ENCODE data around the gene RARS1.
A peak's percentile ranks its signal among the peaks of the same experiment; 100 is the strongest.
"Not testable (repeated sequence)": the region's sequence is repeated elsewhere in the genome, so short reads cannot be mapped to it uniquely, and the experiment has no call there.

The RARS1 gene

DNA sequence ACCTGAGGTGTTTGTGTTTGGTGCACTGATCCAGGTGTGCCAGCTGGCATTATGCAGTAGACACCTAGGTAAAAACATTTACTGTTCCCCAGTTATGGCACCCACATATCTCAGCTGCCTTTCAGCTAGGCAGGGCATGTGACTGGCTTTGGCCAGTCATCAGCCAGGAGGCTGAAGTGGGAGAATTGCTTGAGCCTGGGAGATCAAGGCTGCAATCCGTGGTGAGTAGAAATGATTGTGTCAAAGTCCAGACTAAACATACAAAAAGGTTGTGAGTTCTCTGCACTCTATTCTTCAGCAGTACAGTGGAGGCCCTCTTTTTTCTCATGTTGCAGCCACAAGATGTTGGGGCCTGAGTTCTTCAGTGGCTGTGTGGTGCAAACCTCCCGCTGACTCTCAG lies 39.6 kb downstream of the RARS1 start:
- H3K4me3 ChIP-seq (ENCODE audit: low read length), result no peak overlapping the region
- TF ChIP-seq ZNF274 (IDR thresholded peaks at IDR 0.05; ENCODE audit: low read depth, low read length), result no peak

DNA sequence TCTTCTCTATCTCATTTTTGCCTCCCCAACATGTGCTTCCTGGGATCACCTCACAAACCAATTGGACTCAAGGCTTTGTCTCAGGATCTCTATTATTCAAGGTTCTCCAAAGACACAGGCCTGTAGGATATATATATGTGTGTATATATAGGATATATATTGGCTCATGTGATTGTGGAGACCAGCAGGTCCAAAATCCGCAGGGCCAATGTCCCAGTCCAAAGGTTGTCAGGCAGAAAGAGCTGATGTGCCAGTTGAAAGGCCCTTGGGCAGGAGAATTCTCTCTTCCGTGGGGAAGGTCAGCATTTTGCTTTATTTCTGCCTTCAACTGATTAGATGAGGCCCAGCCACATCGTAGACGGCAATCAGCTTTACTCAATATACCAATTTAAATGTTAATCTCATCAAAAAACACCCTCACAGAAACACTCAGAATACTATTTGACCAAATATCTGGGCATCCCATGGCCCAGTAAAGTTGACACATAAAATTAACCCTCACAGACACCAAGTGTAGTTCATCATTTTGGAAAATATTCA lies 41.6 kb downstream of the RARS1 start:
- no peak overlapping the region for H3K4me3 ChIP-seq (ENCODE audit: low read length)
- TF ChIP-seq ZNF274 (IDR thresholded peaks at IDR 0.05; ENCODE audit: low read depth, low read length), result no peak

DNA sequence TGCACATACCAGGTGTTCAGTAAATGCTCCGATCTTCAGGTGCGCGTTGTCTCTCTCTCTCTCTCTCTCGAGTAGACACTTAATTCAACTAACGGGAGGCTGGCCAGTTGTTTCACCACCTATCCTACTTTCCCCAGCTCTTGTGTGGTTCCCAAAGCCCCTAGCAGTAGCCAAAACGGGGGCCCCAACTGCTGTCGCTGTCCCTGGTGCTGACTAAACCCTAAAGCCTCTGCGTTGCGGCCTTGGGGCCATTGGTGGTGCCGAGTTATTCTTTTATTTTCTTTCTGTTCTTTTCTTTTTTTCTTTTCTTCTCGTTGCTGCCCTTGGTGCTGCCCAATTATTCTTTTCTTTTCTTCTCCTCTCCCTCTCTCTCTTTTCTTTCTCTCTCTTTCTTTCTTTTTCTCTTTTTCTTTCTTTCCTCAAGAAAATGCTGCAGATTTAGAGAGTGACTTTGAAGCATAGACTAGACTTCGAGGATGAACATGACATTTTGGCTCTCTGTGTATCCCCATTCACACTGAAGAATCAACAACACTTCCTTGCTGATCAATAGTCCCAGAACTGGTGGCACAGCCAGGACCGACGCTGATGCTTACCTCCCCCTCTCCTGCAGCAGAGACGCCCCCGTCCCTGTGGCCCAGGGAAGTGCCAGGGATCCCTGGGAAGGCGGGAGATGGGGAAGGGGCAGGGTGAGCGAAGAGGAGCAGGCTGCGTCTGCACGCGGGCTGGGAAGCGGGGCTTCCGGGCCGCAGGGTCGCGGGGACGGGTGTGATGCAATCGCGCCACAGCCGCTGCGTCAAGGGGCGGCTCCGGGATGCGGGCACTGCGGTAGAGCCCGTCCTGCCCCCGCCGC lies 42.5 kb downstream of the RARS1 start, which contains the start of gene FBLL1:
Gene FBLL1 (plus strand): TSS at position 785 of the 853 bp plus-strand sequence. CDS start 200 bp downstream, outside the sequence.
- TF ChIP-seq ZNF274 (IDR thresholded peaks at IDR 0.05; ENCODE audit: low read depth, low read length), result no peak
- H3K4me3 ChIP-seq (ENCODE audit: low read length), result peak within 1 kb of the TSS; percentile 42; the same call in 1 of the 2 replicates

DNA sequence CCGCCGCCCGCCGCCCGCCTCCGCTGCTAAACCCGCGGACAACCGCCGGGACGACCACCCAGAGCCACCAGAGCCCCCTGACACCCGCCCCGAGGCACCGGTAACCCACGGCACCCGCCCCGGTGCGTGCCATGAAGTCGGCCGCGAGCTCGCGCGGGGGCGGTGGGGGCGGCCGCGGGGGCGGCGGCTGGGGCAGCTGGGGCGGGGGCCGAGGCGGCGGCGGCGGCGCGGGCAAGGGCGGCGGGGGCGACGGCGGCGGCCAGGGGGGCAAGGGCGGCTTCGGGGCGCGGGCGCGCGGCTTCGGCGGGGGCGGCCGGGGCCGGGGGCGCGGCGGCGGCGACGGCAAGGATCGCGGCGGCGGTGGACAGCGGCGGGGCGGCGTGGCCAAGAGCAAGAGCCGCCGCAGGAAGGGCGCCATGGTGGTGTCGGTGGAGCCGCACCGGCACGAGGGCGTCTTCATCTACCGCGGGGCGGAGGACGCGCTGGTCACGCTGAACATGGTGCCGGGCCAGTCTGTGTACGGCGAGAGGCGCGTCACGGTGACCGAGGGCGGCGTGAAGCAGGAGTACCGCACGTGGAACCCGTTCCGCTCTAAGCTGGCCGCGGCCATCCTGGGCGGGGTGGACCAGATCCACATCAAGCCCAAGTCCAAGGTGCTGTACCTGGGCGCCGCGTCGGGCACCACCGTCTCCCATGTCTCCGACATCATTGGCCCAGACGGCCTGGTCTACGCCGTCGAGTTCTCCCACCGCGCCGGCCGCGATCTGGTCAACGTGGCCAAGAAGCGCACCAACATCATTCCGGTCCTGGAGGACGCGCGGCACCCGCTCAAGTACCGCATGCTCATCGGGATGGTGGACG lies 43.3 kb downstream of the RARS1 start:
- TF ChIP-seq ZNF274 (IDR thresholded peaks at IDR 0.05; ENCODE audit: low read depth, low read length), result no peak
- no peak overlapping the region for H3K4me3 ChIP-seq (ENCODE audit: low read length)

DNA sequence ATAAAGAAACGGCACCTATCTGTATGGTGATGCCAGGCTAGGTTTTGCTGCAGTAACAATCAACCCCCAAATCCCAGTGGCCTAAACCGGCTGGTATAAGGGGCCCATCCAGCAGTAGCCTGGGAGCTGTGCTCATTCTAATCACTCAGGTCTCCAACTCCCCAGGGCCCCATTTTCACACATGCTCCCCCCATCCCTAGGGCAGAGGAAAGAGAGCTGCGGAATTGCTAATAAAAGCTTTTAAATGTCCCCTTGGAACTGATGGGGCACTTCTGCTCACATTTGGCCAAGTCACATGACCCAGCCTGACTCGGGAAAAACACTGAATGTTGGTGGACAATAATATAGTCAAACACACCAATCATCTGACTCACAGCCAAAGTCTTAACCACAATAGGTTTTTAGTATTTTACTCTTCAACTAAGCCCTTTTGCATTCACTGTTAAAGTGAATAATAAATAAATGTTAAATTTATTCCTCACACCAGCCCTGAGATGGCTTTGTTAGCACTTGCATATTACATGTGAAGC lies 44.4 kb downstream of the RARS1 start:
- H3K4me3 ChIP-seq (ENCODE audit: low read length), result no peak overlapping the region

DNA sequence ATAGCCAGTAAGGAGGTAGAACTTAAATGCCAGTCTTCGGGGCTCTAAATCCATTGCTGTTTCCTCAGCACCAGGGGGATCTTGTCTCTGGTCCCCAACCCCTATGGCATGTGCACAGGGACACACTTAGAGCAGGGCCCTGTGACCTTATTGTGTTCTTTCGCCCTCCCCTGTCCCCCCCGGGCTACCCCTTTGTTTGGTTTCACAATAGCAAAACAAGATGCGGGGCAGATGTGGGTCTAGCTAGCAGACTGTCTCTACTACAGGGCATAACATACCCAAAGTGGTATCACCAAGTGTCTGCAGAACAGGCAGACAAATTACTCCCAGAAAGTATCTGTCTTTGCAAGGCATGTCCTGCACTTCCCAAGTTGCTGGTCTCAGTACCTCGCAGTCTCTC lies 44.9 kb downstream of the RARS1 start:
- no peak overlapping the region for H3K4me3 ChIP-seq (ENCODE audit: low read length)
- TF ChIP-seq ZNF274 (IDR thresholded peaks at IDR 0.05; ENCODE audit: low read depth, low read length), result no peak

More for the DNA sequence above, 44.4 kb downstream of the RARS1 start:
- TF ChIP-seq ZNF274 (IDR thresholded peaks at IDR 0.05; ENCODE audit: low read depth, low read length), result no peak

DNA sequence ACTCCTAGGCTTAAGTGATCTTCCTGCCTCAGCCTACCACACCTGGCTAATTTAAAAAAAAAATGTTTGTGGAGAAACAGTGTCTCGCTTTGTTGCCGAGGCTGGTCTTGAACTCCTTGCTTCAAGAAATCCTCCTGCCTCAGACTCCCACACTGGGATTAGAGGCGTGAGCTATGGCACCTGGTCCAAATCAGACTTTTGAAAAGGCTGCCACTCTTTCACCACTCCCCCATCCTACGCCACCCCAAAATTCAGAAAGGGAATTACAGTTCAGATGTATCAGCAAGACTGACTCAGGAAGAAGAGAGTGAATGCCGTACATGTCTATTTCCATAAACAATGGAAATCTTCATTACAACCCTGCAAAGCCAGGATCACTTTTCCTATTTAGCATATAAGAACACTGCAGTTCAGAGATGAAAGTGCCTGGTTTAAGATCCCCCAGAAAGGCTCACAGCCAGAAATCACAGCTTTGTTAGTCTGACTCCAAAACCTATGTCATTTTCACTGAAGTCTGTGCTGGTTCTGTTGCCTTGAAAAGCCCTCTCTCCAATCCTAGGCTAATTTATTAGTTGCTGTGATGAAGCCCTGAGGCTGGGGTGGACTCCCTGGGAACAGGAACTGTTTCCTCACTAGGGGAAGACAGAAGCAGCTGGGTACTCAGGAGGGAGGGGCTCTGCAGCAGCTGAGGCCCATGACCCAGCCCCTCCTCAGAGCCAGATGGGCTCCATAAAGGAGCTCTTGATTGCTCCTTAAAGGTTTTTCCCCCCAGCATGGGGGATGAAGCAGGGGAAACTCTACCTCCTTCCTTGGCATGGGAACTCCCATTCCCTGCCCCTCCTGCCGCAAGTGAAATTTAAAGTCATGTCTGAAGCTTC lies 46.0 kb downstream of the RARS1 start:
- TF ChIP-seq ZNF274 (IDR thresholded peaks at IDR 0.05; ENCODE audit: low read depth, low read length), result no peak
- no peak overlapping the region for H3K4me3 ChIP-seq (ENCODE audit: low read length)

DNA sequence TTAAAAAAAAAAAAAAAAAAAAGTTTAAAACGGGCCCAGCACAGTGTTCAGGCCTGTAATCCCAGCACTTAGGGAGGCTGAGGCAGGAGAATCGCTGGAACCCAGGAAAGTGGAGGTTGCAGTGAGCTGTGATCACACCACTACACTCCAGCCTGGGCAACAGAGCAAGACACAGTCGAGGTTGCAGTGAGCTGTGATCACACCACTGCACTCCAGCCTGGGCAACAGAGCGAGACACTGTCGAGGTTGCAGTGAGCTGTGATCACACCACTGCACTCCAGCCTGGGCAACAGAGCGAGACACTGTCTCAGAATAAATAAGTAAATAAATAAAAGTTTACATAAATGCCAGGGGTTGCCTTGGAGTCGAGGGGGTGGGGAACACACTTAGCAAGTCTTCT lies 48.1 kb downstream of the RARS1 start:
- H3K4me3 ChIP-seq (ENCODE audit: low read length), result not testable (repeated sequence)

DNA sequence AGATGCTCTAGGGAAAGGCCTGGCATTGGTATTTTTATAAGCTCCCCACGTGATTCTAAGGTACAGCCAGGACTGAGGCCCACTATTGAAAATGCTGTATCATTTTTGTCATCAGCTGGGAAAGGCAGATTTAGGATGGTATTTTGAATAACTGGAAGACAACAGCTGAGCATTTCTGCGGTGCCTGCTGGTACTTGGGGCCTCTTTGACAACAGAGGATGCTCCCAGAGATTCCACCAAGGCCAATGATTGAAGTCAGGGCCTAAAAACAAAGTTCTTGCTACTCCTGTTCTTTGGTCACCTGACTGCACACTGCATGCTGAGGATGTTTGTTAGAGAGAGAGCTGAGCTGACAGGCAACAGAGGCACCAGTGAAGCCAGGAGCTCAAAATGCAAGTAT lies 50.9 kb downstream of the RARS1 start:
- TF ChIP-seq ZNF274 (IDR thresholded peaks at IDR 0.05; ENCODE audit: low read depth, low read length), result no peak
- H3K4me3 ChIP-seq (ENCODE audit: low read length), result no peak overlapping the region

DNA sequence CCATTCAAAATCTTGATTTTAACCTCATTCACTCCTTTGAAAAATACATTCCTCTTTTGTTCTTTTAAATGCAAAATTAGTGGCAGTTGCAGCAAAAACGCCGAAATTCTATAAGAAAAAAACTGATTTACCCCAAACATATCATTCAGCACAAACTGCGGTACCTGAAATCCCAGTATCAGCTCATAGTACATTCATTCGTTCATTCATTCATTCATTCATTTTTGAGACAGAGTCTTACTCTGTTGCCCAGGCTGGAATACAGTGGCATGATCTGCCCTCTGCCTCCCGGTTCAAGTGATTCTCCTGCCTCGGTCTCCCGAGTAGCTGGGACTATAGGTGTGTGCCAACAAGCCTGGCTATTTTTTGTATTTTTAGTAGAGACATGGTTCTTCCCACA lies 63.3 kb downstream of the RARS1 start:
- no peak overlapping the region for H3K4me3 ChIP-seq (ENCODE audit: low read length)
- no peak for TF ChIP-seq ZNF274 (IDR thresholded peaks at IDR 0.05; ENCODE audit: low read depth, low read length)

DNA sequence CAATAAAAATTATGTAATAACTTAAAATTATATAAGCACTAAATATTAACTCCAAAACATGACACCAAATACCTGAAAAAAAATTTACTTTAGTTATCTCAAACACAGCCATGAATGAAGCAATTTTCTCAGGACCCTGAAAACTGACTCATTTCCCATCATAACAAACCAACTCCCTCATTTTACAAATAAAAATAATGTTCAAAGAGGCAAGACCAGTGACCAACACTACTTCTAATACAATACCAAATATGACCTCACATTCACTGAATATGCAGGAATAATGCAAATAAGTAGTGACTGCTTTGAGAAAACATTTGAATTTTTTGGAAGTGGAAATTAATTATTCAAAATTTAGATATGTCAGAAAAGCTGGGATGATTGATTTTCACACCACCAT lies 64.4 kb downstream of the RARS1 start:
- no peak overlapping the region for H3K4me3 ChIP-seq (ENCODE audit: low read length)
- no peak for TF ChIP-seq ZNF274 (IDR thresholded peaks at IDR 0.05; ENCODE audit: low read depth, low read length)

DNA sequence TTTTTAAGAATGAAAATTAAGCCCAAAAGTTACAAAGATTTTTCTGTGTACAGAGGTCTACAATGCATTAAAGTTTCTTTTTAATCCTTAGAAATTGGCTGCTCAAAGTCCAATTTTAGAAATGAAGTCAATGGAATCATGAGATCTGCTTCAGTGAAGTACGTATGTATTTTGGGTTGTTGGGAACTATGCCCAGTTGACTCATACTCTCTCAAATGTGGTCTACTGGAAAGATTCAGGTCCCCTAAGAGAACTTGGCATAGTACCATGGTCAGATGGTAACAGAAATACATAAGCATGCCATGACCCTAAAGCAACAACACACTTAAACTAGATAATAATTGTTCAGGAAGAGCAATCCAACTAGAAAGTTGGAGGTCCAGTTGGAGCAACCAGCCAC lies 65.9 kb downstream of the RARS1 start:
- no peak overlapping the region for H3K4me3 ChIP-seq (ENCODE audit: low read length)
- TF ChIP-seq ZNF274 (IDR thresholded peaks at IDR 0.05; ENCODE audit: low read depth, low read length), result no peak

DNA sequence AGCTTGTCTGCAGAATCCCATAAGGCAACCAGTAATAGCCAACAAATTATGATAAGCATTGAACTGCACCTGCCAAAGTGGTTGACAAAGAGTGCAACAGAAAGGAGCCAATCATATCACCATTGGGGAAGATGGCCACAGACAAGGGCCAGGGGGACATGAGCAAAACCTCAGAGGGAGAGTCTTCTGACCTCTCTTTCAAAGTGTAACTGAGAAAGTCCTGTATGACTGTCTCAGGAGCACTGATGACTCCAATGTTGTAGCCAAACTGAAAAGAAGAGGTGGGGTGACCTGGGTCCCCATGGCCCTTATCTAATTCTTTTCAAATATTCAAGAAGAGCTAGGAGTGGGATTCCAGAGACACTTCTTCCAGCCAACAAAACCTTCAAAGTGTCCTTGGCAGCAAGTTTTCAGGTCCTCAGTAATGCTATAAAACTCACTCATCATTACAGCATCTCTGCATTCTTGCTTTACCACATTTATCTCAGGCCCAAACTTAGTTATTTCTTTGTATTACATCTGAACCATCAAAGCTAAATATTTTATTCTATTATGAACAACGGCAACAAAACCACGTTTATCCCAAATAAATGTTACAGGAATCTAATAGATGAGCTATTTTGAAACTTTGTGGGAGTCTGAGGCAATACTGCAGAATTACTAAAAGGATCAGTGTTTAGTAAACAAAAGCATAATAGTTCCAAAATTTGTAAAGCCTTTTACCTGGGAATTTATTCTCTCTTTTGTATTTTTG lies 67.3 kb downstream of the RARS1 start:
- H3K4me3 ChIP-seq (ENCODE audit: low read length), result no peak overlapping the region
- no peak for TF ChIP-seq ZNF274 (IDR thresholded peaks at IDR 0.05; ENCODE audit: low read depth, low read length)

Data from GM08714 (cell line).